GM12878 (cell line): Measurements from ENCODE around the gene ABI1. TPM values are rescaled to one million over a fixed set of nuclear protein-coding genes. Genes with fewer than 3 reads are reported as not detected.

ENCODE experiments used
- ATAC-seq: fragments of 200-7000 bp; cut with Tn5 transposase; 3 replicates; pipeline ENCODE4 v1.9.1; 2020; ENCODE audit warnings: mild to moderate bottlenecking, moderate library complexity
- BruUV-seq: library from RNA; stranded (reverse); fragments of 400-500 nt; replicated peaks from 2 replicates; lab custom pipeline; 2021; lab: Mats Ljungman, UMichigan
- CTCF ChIA-PET: fragments of 300-600 bp; sonication (Branson Sonifier 250); formaldehyde crosslinking; extraction: SDS; loops from one replicate; lab custom pipeline; 2021; ENCODE audit warnings: inconsistent platforms; lab: Yijun Ruan, JAX
- POLR2A ChIA-PET: fragments of 350-600 bp; formaldehyde crosslinking; extraction: SDS; loops from one replicate; lab custom pipeline; 2021; ENCODE audit warnings: inconsistent platforms; lab: Charles Lee
- RAD21 ChIA-PET: fragments of 300-600 bp; sonication (Branson Sonifier 250); formaldehyde crosslinking; loops from one replicate; lab custom pipeline; 2023; ENCODE audit warnings: antibody characterized with exemption; ENCODE audit not compliant: unreplicated experiment; lab: Charles Lee
- SMC1A ChIA-PET: fragments of 300-600 bp; sonication (Branson Sonifier 250); formaldehyde crosslinking; loops from one replicate; lab custom pipeline; 2023; ENCODE audit not compliant: unreplicated experiment, uncharacterized antibody; lab: Charles Lee
- DNase-seq: peaks from one replicate; pipeline ENCODE4 v3.0.0-alpha.2; 2011; ENCODE audit warnings: low read depth, low spot score
- FAIRE-seq: peaks from 3 replicates; lab custom pipeline; 2011; peaks lifted over from hg19 to GRCh38; lab: Jason Lieb, UNC
- H2AFZ ChIP-seq: 2 replicates; pipeline ENCODE4 v1.6.0; 2011; ENCODE audit warnings: low read depth, low read length, control low read depth; ENCODE audit not compliant: control insufficient read depth
- H3K27ac ChIP-seq: 2 replicates; pipeline ENCODE4 v1.5.1; 2011; ENCODE audit warnings: control low read depth; ENCODE audit not compliant: control insufficient read depth, insufficient read depth
- H3K27me3 ChIP-seq, 2 experiments: replicated peaks in 1 of 2; 2 replicates each; pipeline versions ENCODE4 v1.6.0 to v1.6.1; 2011; ENCODE audit warnings: low read length in 1 of 2; ENCODE audit not compliant: control insufficient read depth in 2 of 2, insufficient read depth in 2 of 2
- H3K36me3 ChIP-seq, 2 experiments: 2 replicates each; pipeline ENCODE4 v1.5.1; 2011; ENCODE audit warnings: low read length in 1 of 2; ENCODE audit not compliant: control insufficient read depth in 2 of 2, insufficient read depth in 2 of 2
- H3K4me1 ChIP-seq: 2 replicates; pipeline ENCODE4 v1.6.1; 2011; ENCODE audit warnings: mild to moderate bottlenecking, low read length, moderate library complexity, mixed read lengths; ENCODE audit not compliant: control insufficient read depth, insufficient read depth
- H3K4me2 ChIP-seq: 2 replicates; pipeline ENCODE4 v1.6.0; 2011; ENCODE audit warnings: control low read depth; ENCODE audit not compliant: control insufficient read depth, insufficient read depth
- H3K4me3 ChIP-seq: fragments of 200-600 bp; sonication (generic); 2 replicates; pipeline ENCODE4 v1.5.1; 2016
- H3K79me2 ChIP-seq: 2 replicates; pipeline ENCODE4 v1.6.0; 2011; ENCODE audit warnings: low read length; ENCODE audit not compliant: control insufficient read depth, insufficient read depth
- H3K9ac ChIP-seq: 2 replicates; pipeline ENCODE4 v1.8.0; 2011; ENCODE audit warnings: low read length, control low read depth, mixed read lengths; ENCODE audit not compliant: control insufficient read depth, insufficient read depth
- H3K9me3 ChIP-seq: replicated peaks from 3 replicates; pipeline ENCODE4 v1.5.1; 2011; ENCODE audit warnings: mild to moderate bottlenecking, low read length; ENCODE audit not compliant: control insufficient read depth, insufficient read depth
- H4K20me1 ChIP-seq: 2 replicates; pipeline ENCODE4 v1.6.0; 2011; ENCODE audit not compliant: control insufficient read depth, insufficient read depth
- ATF2 ChIP-seq: IDR thresholded peaks from 2 replicates; pipeline ENCODE4 v1.6.1; 2012; ENCODE audit warnings: low read length, inconsistent platforms
- IRF3 ChIP-seq: fragments of 450-650 bp; IDR thresholded peaks from 2 replicates; pipeline ENCODE4 v1.6.1; 2014; ENCODE audit warnings: mild to moderate bottlenecking
- IRF5 ChIP-seq: fragments of 450-650 bp; IDR thresholded peaks from 2 replicates; pipeline ENCODE4 v1.6.1; 2017; ENCODE audit warnings: borderline replicate concordance
- NFIC ChIP-seq: IDR thresholded peaks from 2 replicates; pipeline ENCODE4 v1.6.1; 2012; ENCODE audit warnings: low read depth, mild to moderate bottlenecking, inconsistent platforms, low read length, moderate library complexity
- NFYA ChIP-seq: IDR thresholded peaks from 2 replicates; pipeline ENCODE4 v1.6.1; 2011; ENCODE audit warnings: low read depth, mild to moderate bottlenecking, low read length, improper control_type of control experiment, borderline replicate concordance
- POLR2AphosphoS2 ChIP-seq: IDR thresholded peaks from 2 replicates; pipeline ENCODE4 v1.6.1; 2011; ENCODE audit warnings: low read depth, mild to moderate bottlenecking, low read length, improper control_type of control experiment, moderate library complexity
- RAD21 ChIP-seq: IDR thresholded peaks from 2 replicates; pipeline ENCODE4 v1.6.1; 2011; ENCODE audit warnings: mild to moderate bottlenecking, low read depth, low read length, moderate library complexity; ENCODE audit not compliant: insufficient read depth
- WRNIP1 ChIP-seq: IDR thresholded peaks from 2 replicates; pipeline ENCODE4 v1.6.1; 2011; ENCODE audit warnings: low read depth, low read length, improper control_type of control experiment, borderline replicate concordance
- WGBS: methylation state at CpG from one replicate; pipeline ENCODE4 v1.1.6; 2016; ENCODE audit warnings: low lambda C conversion rate; ENCODE audit not compliant: insufficient replicate concordance, insufficient coverage; ENCODE audit errors: missing lambda C conversion rate; 5-methylcytosine and 5-hydroxymethylcytosine counted together
- in situ Hi-C: fragments of 300-500 bp; cut with MboI; formaldehyde crosslinking; loops from 9 replicates; pipeline ENCODE4 v1.14.3; 2018; ENCODE audit warnings: mixed read lengths
- intact Hi-C: fragments of 100-400 bp; cut with micrococcal nuclease; formaldehyde crosslinking; loops from one replicate; pipeline ENCODE4 v1.14.2; 2022; ENCODE audit not compliant: unreplicated experiment
- polyA plus RNA-seq, 11 experiments: library from polyadenylated mRNA; depleted of rRNA in 4 of 11; unstranded in 6 of 11; stranded (reverse) in 5 of 11; fragments of >200 nt; fragmentation: Nextera tagmentation in 4 of 11; fragmentation: Illumina TruSeq in 1 of 11; extraction: Ambion mirVana in 4 of 11; extraction: Trizol in 1 of 11; gene quantifications; 1 replicate in 1 of 11; 2 replicates in 10 of 11; pipeline versions ENCODE4 v1.2.1 to v1.2.3, GENCODE V29; 2011 to 2016; ENCODE audit warnings: inconsistent platforms in 2 of 11, missing spikeins in 2 of 11, low read depth in 1 of 11
- total RNA-seq, 4 experiments: library from RNA; depleted of rRNA in 3 of 4; stranded (reverse); fragments of >200 nt in 3 of 4; fragmentation: Illumina TruSeq in 1 of 4; extraction: Trizol in 1 of 4; gene quantifications; 2 replicates each; pipeline versions ENCODE4 v1.2.1 to v1.2.3, GENCODE V29; 2013 to 2021

Gene ABI1
- total and polyA plus RNA-seq, 10 of the 15 experiments (the other 5 are each of a cell fraction or from before 2014, with no cell fraction given), result 31.2 to 73.2 (median 50.7) TPM

DNA sequence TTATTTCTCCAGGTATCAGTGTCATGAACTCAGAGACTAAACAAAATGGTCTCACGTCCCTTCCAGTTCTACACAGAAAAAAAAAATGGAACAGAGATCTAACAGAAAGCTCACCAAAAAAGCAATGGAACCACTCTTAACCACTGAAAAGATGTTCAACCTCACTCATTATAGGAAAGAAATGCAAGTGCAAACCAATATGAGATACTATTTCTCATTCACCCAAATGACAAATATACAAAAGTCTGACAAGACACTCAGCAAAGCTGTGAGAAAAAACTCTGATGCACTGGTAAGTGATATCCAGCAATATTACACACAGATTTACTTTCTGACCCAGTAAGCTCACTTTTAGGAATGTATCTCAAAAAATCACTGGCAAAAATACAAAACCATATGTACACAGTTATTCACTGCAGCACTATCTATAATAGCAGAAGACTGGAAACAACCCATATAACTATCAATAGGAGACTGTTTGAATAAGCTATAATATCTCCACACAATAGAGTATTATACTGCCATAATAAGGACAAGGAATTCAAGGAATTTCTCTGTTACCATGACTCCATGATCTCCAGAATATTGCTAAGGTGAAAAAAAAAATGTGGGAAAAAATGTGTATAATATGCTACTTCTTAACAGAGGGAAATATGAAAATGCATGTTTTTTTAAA lies 36.6 kb downstream of the ABI1 start:
- H3K27me3 ChIP-seq, result no peaks in the 10 kb centered on the region
- H3K4me2 ChIP-seq, result no peak overlapping the region
- no peak overlapping the region for H2AFZ ChIP-seq
- RAD21 ChIA-PET, result interaction anchor here (1.1 kb wide), 1 partner anchor 98 kb away, joined by 3 read pairs; no protein-coding TSS in a partner anchor
- H3K4me3 ChIP-seq, result no peak overlapping the region
- TF ChIP-seq IRF3 (no peak), NFYA (no peak), POLR2AphosphoS2 (no peak), RAD21 (no peak), NFIC (no peak), IRF5 (no peak), ATF2 (no peak), WRNIP1 (no peak)
- TF ChIP-seq, all 136 proteins: peak for 0
- BruUV-seq, result no TSS peak
- Histone ChIP-seq H3K4me1 (no peaks in the 10 kb centered on the region; the same call in 1 of the 2 replicates), H3K9ac (no peak overlapping the region), H3K36me3 (peaks cover 0 to 8% of the 10 kb centered on the region in 2 experiments; a peak in 2 of 4 replicates), H3K27ac (no peak overlapping the region), H4K20me1 (no peaks in the 10 kb centered on the region), H3K9me3 (peaks cover 4% of the 10 kb centered on the region; the same call in 2 of the 3 replicates), H3K79me2 (peaks cover 63% of the 10 kb centered on the region)
- intact Hi-C loops, result no loop called here
- ChIA-PET POLR2A (interaction anchor here (0.6 to 1.4 kb wide), 3 partner anchors 19 to 115 kb away, joined by 3 to 5 read pairs (median 4); no protein-coding TSS in a partner anchor), CTCF (interaction anchor here (1.5 kb wide), 1 partner anchor 26 kb away, joined by 8 read pairs; no protein-coding TSS in a partner anchor), SMC1A (interaction anchor here (0.6 to 2.2 kb wide), 5 partner anchors 13 to 53 kb away, joined by 3 to 6 read pairs (median 3); no protein-coding TSS in a partner anchor)
- no peak for ATAC-seq
- no peak for DNase-seq
- FAIRE-seq, result no peak
- 93% methylated on average over 1 of the region's 1 CpG for WGBS
- in situ Hi-C loops, result no loop called here
